Iris pigment epithelial cell (primary cell): ENCODE results near the gene LHFPL3.

Experiments
- DNase-seq: peaks from one replicate; pipeline ENCODE4 v3.0.0-alpha.2; 2011; ENCODE audit warnings: low read depth

The LHFPL3 gene

DNA sequence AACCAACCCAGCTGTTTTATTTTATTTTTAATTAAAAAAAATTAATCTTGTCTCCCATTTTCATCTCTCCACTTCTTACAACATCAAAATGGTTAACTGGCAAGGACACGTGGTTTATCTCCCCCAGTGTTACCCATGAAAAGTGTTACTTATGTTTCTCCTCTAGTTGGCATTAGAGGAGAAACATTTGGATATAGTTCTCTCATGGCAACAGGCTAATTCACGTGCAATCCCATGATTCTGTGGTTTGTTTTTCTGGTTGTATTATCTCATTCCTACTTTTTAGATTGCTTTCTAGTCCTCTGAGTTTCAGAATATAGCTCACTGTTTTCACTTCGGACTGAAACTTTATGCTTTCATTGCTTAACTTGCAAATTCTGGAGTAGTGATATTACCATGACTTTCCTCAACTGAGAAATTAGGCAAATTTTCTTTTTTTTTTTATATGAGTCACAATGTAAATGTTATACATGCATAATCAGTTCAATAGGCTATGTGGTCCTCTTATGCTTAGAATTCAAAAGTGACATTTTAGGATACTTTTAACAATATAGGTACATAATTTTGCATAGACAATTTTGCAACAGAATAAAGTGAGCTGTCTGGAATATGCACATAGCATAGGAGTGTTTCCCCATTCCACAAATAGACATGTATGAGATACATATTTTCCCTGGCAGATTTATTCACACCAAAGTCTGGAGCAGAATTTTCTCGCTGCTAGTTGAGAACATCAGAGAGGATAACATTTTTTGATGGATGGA is 43.0 kb downstream of the LHFPL3 start:
- DNase-seq = no peak

DNA sequence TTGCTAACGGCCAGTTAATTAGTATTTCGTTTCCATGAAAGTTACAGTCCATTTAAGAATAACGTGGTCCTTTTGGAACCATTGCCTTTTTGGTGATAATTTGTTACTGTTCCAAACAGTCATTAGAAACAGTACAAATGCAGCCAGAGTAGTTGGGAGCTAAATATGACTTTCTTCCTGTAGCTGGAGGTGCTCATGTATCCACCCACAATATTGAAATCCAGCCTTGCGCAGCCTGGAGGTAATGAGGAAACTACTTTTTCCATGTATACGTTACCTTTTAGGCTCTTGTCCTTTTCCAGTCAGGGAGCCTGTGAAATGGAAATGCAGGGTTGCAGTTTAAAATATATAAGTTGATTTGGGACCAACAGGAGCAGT is 43.6 kb downstream of the LHFPL3 start:
- no peak for DNase-seq

DNA sequence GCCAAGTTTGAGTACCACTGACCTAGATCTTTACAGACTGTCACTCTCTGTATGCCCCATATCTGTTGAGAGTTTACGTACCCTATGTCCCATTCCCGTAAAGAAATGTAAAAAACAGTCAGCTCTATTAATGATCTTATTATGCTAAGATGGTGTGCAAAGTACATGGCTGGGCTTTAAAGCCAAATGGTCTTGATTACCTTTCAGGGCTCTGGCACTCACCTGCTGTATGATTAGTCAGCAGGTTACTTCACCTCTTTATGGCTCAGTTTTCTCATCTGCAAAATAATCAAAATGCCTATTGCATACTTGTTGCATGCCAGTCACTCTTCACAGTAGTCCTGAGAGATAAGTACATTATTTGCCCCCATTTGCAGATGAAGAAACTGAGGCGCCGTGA is 54.2 kb downstream of the LHFPL3 start:
- DNase-seq = no peak

DNA sequence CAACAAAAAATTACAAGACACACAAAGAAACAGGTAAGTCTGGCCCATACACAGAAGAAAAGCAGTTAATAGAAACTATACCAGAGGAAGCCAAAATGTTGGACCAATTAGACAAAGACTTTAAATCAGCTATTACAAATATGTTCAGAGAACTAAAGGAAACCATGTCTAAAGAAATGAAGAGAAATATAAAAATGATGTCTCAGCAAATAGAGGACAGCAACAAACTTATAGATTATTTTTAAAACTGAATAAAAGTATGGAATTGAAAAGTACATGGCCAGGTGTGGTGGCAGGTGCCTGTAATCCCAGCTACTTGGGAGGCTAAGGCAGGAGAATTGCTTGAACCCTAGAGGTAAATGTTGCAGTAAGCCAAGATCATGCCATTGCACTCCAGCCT is 58.5 kb downstream of the LHFPL3 start:
- DNase-seq = no peak

DNA sequence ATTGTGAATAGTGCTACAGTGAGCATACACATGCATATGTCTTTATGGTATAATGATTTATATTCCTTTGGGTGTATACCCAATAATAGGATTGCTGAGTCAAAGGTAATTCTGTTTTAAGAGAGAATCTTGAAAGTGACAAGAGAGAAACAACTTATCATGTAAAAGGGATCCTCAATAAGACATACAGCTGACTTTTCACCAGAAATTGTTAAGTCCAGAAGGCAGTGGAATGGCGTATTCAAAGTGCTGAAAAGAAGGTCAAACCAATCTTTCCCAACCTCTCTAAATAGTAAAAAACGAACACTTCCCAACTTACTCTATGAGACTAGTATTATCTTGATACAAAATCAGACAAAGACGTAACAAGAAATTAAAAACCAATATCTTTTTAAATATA is 59.8 kb downstream of the LHFPL3 start:
- no peak for DNase-seq

DNA sequence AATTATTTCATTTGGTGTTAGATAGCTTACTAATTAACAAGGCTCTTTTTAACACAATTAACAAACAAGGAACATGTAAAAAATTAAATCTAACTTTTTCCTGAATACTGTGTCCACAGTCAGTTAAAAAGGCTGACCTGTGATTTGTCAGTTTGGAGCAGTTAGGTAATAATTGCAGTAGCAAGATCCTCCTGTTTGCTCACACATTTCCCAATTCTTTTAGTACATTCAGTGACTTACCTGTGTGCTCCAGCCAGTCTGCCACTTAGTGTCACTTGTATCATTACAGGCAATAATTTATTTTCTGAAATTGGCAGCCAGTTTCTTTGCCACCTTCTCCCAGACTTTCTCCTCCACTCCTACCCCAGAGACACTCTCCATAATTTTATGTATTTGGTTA is 66.8 kb downstream of the LHFPL3 start:
- no peak for DNase-seq

DNA sequence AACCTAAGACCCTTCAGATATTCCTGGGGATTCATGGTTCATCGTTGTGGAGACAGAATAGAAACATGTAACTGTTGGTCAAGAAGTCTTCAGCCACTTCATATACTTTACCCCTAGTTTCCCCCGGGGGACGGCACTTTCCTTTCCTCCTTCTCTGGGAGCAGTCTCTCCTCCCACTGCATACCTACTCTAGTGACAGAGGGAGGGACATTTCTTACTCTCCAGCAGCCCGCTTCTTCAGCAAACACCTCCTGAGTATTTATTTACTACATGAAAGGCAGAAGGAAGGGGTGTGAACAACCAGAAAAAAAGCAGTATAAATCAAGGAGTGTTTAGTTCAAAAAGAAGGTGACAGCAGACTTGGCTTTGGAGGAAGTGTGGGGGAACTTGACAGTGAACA is 69.0 kb downstream of the LHFPL3 start:
- no peak for DNase-seq

DNA sequence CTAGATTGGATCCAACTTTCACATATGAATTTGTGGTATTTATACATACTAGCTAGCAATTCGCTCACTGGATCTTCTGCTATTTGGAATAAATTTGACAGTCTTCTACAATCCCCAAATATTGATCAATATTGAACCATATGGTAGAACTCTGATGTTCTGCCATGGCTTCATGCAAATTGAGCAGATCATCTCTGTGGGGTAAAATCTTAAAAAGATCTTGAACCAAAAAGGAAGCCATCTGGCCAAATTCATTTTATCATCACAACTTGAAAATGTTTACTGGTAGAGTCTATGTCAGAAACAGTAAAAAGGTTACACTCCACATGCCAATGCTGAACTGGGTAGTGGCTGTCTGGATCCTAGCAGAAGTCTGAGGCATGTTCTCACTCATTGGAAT is 80.0 kb downstream of the LHFPL3 start:
- DNase-seq = no peak

DNA sequence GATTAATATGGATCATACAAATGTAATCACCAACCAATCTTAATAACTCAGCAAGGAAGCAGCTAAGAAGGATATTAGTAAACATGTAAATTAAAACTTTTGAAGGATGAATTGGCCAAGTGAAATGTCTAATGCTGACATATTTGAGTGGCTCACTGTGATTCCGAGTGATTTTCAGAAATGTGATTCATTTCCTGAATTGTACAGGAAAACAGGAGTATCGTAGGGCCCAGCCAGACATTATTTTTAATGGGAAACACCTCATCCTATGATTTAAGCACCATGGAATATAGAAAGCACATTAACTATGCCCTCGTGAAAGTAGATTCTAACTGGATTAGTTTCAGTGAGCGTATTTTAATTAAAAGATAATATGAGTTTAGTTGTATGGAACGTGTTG is 82.3 kb downstream of the LHFPL3 start:
- DNase-seq = no peak

DNA sequence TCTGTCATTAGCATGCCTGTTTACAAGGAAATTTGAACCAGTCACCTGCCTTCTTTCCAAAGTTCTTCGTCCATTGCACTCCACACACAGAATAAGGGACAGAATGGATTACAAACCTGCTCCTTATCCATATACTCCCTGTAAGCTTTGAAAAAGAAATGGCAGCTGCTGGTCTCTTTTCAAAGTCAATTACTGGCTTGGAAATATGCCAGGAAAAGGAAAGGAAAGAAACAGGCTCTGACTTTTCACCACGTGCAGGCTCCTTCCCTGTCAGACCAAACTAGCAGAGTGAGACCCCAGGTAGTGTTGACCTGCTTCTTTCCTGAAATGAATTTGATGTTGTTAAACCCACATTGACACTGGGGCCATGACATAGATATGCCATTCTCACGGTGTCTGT is 84.5 kb downstream of the LHFPL3 start:
- no peak for DNase-seq

DNA sequence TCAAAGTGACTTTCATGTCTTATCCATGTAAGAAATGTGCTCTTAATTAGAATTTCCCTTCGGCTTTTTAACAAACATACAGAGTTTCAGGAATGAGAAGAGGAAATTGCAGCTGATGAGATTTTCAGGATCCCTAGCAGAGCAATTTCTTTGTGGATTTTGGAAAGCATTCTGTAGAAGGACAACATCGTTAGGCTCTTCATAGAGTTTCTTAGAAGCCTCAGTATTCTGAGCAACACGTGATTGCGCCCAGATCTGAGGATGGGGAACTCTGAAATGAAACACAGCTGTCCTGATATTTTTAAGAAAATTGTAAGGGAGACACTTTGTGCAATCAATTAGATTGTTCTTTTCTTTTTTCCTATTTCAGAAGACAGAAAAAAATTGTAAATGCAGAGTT is 85.8 kb downstream of the LHFPL3 start:
- no peak for DNase-seq

DNA sequence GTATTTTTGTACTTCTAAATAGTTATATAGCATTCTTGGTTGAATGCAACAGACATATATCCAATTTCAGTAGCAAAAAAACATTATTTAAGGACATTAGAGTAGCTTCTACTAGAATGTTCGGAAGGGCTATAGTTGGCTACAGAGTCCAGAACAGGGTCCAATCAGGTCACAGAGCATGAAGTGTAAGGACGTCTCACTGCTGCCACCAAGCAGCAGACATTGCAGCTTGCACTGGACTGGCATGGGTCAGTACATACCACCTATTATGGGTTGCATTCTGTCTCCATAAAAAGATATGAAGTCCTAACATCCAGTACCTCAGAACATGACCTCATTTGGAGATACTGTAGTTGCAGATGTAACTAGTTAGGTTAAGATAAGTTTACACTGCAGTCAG is 87.3 kb downstream of the LHFPL3 start:
- no peak for DNase-seq

DNA sequence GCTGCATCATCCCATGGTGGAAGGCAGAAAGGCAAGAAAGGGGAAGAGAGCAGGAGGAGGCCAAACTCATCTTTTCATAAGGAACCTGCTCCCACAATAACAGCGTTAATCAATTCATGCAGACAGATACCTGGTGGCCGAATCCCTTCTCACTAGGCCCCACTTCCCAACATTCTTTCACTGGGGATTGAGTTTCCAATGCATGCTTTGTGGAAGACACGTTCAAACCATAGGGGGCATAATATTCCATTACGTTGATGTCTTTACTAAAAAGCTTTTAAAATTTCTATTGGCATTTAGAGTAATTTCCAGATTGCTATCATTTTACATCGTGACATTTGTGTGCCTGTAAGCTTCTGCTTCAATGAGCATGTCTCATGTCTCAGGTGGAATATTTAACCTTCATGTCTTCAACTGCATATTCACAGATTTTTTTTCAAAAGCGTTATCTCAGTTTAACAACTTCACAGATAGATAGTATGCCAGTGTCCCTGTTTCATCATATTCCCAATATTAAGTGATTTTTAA is 88.5 kb downstream of the LHFPL3 start:
- no peak for DNase-seq

DNA sequence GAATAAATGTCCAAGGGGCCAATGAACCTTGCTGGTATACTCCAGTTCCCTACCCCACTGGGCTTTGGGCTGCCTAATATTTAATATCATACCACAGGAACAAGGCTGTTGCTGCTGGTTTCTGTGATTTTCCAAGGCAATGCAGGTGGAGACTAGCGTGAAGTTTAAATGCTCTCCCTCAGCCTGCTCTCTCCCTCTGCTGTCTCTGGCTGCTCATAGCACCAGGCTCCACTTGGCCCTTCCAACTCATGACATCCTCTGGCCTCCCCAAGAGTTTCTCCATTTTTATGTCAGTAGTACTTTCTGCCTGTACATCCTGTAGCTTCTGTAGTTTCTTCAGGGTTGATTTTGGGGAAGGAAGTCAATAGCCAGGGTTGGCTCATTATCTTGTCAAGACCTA is 103.5 kb downstream of the LHFPL3 start:
- no peak for DNase-seq

DNA sequence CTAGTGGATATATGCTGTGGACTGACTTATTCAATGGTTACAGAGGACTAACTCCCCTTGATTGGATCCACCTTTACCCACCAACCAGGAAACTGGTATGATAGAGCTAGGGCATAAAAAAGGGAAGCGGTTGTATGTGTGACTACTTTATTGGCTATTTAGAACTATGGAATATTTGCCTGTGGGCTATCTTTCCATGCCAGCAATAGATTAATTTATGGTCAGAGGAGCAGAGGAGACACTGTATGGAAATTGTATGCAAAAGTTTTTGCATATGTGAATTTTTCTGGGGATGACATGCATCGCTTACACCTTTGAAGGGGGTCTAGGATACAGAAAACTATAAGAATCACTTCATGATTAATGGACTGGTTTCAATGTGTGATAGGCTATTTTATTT is 105.7 kb downstream of the LHFPL3 start:
- DNase-seq = no peak

DNA sequence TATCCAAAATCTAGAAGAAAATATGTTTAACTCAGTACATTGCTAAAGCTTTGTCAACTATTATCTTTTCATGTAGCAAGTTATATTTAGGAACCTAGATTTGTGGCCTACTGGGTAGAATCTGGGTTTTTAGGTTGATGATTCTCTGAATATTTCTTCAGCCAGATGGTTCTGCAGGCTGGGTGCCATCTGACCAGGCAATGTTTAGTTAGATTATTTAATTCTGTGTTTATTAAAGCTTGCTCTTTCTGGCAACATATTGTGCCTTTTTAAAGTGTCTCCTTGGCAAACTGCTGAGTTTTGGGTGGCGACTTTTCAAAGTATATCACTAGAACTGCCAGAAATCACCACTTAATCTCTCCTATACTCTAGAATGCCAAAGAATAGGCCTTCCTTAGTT is 114.1 kb downstream of the LHFPL3 start:
- no peak for DNase-seq

DNA sequence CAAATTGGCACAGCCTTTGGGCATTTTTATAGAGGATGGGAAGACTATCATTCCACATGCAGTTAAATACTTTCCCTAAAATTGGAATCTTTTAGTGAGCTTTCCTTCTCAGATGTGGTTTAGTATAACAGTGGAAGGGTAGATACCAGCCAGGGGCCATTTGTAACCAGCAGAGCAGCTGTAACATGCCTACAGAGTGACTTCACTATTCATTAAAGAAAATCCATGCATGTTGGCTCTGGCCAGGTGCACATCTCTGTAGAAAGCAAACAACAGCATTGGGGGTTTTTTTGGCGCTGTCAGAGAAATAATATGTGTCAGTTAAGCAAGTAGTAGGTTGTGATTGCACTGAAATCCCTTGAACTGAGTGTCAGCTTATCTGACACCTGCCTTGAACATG is 115.6 kb downstream of the LHFPL3 start:
- no peak for DNase-seq

DNA sequence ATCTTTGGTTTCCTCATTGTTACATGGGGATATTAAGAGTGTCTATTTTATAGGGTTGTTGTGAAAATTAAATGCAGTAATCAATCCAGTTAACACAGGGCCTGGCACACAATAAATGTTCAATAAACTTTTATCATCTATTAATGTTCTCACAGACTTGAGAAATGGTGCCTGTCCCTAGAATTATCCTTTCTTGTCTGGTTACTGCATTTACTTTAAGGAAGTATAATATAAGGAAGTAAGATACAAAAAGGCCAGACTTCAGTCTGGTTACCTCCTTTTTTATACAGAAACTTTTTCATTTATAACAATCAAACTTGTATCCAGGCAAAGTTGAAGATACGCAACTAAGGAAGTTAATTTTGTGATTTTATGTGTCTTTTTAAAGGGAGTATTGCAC is 117.0 kb downstream of the LHFPL3 start:
- no peak for DNase-seq

DNA sequence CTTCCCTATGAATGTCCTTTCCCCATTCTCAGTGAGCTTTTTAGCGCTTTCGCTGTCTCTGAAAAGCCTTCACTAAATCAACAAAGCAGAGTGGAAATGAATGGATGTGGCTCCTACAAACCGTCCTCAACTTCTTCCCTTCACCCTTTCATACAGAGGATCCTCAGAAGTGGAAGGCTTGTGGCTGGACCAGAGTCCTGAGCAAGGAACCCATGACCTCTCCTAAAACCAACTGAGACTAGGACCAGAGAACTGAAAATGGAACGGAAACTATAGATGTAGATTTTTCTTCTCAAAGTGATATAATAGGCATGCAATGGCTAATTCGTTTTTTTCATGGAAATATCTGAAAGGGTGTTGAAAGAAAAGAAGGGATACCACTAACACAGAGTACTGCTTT is 122.5 kb downstream of the LHFPL3 start:
- no peak for DNase-seq

DNA sequence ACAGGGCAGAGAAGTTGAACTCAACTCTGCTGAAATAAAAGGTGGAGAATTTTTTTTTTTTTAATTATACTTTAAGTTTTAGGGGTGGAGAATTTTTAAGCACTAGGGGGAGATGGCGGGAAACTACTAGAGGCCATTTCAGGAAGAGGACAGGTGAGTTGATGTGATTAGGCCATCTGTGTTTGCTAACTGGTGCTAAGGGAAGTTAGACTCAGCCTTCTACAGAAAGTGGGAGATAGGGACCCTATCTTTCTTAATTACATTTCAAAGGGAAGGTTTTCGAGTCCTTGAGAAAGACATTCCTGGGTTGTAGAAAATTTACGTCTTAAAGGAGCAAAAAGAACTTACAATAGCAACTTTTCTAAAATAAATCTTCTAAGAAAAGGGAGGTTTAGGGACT is 124.8 kb downstream of the LHFPL3 start:
- DNase-seq = no peak

DNA sequence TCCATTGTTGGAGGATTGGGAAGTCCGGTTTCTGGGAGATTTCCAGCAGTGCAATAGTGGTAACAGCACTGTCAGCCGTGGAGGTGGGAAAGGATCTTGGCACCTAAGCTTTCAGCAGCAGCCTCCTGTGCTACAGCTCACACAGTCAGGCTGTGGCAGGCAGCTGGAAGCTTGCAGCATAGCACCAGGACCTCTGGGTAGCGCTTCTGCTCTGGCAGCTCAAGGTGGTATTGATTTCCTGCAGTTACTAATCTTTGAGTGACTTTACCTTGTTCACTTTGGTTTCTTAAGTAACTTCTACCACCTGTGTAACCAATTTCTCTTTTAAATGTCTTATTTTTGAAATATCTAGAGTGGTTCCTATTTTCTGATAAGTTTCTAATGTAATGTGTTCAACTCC is 130.5 kb downstream of the LHFPL3 start:
- no peak for DNase-seq

DNA sequence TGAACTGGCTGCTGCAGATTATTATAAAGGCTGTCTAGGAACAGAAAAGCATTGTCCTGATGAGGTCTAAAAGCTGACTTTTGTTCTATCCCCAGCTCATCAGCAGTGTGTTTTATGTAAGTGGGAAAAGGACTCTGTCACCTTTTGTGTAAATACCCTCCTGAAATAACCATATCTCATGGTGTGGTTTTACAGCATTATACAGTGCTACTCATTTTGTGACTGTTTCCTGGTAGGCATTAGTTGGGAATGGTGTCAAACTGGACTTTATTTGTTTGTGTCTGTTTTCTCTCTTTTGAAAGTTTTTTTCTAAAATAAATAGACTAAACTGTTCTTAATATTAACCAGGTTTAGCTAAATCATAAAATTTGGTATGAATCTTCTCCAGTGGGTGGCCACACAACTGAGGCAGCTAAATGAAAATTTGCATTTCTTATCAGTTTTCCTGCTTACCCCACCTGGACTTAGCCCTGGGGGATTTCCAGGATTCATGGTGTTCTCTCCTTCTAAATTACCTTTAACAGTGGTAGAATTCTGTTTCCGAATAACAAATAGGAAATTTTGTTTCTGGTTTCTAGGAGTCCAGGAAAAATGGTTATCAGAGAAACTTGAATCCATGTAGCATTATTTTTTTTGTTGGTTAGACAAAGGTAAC is 140.9 kb downstream of the LHFPL3 start:
- DNase-seq = no peak

DNA sequence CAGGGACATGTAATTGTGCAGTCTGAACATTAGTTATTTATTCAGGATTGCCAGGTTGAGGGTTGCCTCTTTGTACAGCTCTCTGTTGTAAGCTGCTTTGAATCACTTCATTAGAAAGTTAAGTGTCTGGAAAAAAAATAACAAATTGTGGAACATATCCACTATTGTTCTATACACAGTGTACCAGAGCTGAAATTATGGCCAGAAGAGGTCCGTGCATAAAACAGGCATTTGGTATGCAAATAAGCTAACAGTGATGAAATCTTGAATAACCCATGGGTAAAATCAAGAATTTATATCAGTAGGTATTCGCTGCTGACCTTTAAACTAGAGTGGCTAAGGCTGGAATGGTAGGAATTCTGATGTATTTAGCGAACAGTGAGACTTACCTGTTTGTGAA is 152.1 kb downstream of the LHFPL3 start:
- DNase-seq = no peak
